ENCODE results near the gene SPDYE4. TPM values are rescaled to one million over a fixed set of nuclear protein-coding genes. Genes with fewer than 3 reads are reported as not detected.

SPDYE4 gene
- total and polyA plus RNA-seq, 2 donors from 2014 or later = not detected

DNA sequence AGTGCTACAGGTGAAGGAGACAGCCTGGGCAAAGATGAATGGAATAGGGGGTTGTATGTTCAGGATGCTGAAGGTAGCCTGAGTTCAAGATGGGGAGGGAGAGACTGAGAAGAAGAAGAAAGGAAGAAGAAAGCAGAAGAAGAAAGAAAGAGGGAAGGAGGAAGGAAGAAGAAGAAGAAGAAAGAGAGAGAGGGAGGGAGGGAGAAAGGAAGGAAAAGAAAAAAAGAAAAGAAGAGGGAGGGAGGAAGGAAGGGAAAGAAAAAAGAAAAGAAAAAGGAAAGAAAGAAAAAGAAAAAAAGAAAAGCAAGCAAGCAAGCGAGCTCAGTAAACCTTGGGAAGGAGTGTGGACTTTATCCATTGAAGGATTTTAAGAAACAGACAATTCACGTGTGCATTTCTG, 21.6 kb downstream of the SPDYE4 start:
- FAIRE-seq (no peak), DNase-seq (no peak)
- intact Hi-C loops (cut with DNase I) = no loop called here
- no peak overlapping the region for H3K27ac ChIP-seq (ENCODE audit: low read depth in 2 of 2, low read length in 2 of 2)
- H3K9me3 ChIP-seq (ENCODE audit: control insufficient read depth in 2 of 3, insufficient read depth in 1 of 3, low read length in 3 of 3) = no peaks in the 10 kb centered on the region
- H3K4me3 ChIP-seq (ENCODE audit: low read length in 3 of 3) = no peak overlapping the region
- H3K27me3 ChIP-seq (ENCODE audit: control insufficient read depth, insufficient read depth, low read length) = no peaks in the 10 kb centered on the region
- no peaks in the 10 kb centered on the region for H3K36me3 ChIP-seq (ENCODE audit: control insufficient read depth in 2 of 3, insufficient read depth in 3 of 3, low read length in 3 of 3)
- H3K4me1 ChIP-seq (ENCODE audit: control insufficient read depth in 2 of 3, insufficient read depth in 2 of 3, low read depth in 1 of 3, low read length in 3 of 3) = no peaks in the 10 kb centered on the region
- no peak overlapping the region for H3K9ac ChIP-seq (ENCODE audit: low read length in 3 of 3)
- TF ChIP-seq, protein P1, sequence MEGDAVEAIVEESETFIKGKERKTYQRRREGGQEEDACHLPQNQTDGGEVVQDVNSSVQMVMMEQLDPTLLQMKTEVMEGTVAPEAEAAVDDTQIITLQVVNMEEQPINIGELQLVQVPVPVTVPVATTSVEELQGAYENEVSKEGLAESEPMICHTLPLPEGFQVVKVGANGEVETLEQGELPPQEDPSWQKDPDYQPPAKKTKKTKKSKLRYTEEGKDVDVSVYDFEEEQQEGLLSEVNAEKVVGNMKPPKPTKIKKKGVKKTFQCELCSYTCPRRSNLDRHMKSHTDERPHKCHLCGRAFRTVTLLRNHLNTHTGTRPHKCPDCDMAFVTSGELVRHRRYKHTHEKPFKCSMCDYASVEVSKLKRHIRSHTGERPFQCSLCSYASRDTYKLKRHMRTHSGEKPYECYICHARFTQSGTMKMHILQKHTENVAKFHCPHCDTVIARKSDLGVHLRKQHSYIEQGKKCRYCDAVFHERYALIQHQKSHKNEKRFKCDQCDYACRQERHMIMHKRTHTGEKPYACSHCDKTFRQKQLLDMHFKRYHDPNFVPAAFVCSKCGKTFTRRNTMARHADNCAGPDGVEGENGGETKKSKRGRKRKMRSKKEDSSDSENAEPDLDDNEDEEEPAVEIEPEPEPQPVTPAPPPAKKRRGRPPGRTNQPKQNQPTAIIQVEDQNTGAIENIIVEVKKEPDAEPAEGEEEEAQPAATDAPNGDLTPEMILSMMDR (IDR thresholded peaks at IDR 0.05; ENCODE audit: borderline replicate concordance, extremely low read depth, insufficient read depth) = no peak

DNA sequence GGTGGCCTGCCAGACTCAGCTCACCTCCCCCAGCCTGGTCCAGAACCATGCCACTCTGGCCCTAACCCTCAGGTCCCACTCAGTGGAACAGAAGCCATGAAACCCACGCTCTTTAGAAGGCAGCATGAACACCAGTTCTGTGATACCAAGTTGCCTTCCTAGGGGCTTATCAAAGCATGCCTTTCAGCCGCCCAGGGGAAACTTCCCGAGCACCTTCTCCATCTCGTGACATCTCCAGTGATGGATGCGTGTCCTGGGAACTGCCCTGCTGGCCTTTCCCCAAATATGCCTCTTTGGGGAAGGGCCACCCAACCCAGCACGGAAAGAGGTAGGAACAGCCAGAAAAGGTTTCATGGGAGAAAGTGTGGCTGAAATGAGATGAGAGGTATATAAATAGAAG, 22.0 kb downstream of the SPDYE4 start:
- H3K27ac ChIP-seq (ENCODE audit: low read depth in 2 of 2, low read length in 2 of 2) = no peak overlapping the region
- DNase-seq = no peak
- H3K36me3 ChIP-seq (ENCODE audit: control insufficient read depth in 2 of 3, insufficient read depth in 3 of 3, low read length in 3 of 3) = no peaks in the 10 kb centered on the region
- no peak overlapping the region for H3K4me3 ChIP-seq (ENCODE audit: low read length in 3 of 3)
- no peak for FAIRE-seq
- TF ChIP-seq, protein P1 (IDR thresholded peaks at IDR 0.05; ENCODE audit: borderline replicate concordance, extremely low read depth, insufficient read depth) = no peak
- intact Hi-C loops (cut with DNase I) = no loop called here
- H3K9ac ChIP-seq (ENCODE audit: low read length in 3 of 3) = no peak overlapping the region
- no peaks in the 10 kb centered on the region for H3K9me3 ChIP-seq (ENCODE audit: control insufficient read depth in 2 of 3, insufficient read depth in 1 of 3, low read length in 3 of 3)
- H3K27me3 ChIP-seq (ENCODE audit: control insufficient read depth, insufficient read depth, low read length) = no peaks in the 10 kb centered on the region
- no peaks in the 10 kb centered on the region for H3K4me1 ChIP-seq (ENCODE audit: control insufficient read depth in 2 of 3, insufficient read depth in 2 of 3, low read depth in 1 of 3, low read length in 3 of 3)

DNA sequence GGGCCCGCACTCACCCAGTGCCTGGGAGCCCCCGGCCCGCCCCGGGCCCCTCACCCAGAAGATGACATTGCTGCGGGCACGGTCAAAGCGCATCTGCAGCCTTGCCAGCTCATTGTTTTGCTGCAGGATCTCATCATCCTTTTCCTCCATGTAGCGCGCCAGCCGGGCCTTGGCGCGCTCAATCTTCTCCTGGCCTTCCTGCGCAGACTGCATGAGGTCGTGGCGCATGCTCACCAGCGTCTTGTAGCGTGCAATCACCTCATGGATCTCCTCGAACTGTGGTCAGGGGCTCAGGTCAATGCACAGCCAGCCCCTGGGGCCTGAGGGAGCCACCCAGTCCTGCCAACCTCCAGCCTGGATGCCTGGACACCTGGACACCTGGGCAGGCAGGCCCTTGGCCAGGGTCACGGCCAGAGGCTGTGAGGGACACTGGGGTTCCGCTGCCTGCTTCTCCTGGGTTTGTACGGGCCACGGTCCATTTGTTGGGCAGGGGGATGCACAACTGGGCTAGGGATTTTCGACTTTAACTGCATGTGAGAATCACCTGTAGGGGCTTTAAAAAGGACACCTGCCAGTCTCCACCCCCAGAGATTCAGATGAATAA, 22.9 kb downstream of the SPDYE4 start:
- Histone ChIP-seq H3K9me3 (ENCODE audit: control insufficient read depth in 2 of 3, insufficient read depth in 1 of 3, low read length in 3 of 3) (no peaks in the 10 kb centered on the region), H3K4me3 (ENCODE audit: low read length in 3 of 3) (no peak overlapping the region), H3K27me3 (ENCODE audit: control insufficient read depth, insufficient read depth, low read length) (no peaks in the 10 kb centered on the region), H3K9ac (ENCODE audit: low read length in 3 of 3) (no peak overlapping the region), H3K36me3 (ENCODE audit: control insufficient read depth in 2 of 3, insufficient read depth in 3 of 3, low read length in 3 of 3) (no peaks in the 10 kb centered on the region), H3K27ac (ENCODE audit: low read depth in 2 of 2, low read length in 2 of 2) (no peak overlapping the region), H3K4me1 (ENCODE audit: control insufficient read depth in 2 of 3, insufficient read depth in 2 of 3, low read depth in 1 of 3, low read length in 3 of 3) (no peaks in the 10 kb centered on the region)
- DNase-seq = no peak
- TF ChIP-seq, protein P1 (IDR thresholded peaks at IDR 0.05; ENCODE audit: borderline replicate concordance, extremely low read depth, insufficient read depth) = no peak
- intact Hi-C loops (cut with DNase I) = no loop called here
- FAIRE-seq = no peak

DNA sequence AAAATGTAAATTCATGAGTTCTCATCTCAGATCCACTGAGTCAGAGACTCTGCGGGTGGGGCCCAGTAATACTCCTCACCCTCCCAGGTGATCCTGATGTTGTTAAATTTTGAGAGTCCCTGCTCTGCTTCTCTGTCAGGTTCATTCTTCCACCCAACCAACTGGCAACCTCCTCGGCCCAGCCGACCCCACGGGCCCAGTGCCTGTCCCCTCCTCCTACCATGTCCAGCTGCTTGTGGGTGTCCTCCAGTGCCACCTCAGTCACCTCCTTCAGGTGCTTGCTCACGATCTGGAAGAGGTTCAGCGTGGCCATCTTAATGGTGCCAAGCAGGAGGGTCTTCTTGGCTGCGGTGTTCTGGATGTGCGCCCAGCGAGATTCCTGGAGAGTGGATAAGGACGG, 23.5 kb downstream of the SPDYE4 start:
- intact Hi-C loops (cut with DNase I) = no loop called here
- Histone ChIP-seq H3K36me3 (ENCODE audit: control insufficient read depth in 2 of 3, insufficient read depth in 3 of 3, low read length in 3 of 3) (no peaks in the 10 kb centered on the region), H3K9me3 (ENCODE audit: control insufficient read depth in 2 of 3, insufficient read depth in 1 of 3, low read length in 3 of 3) (no peaks in the 10 kb centered on the region), H3K9ac (ENCODE audit: low read length in 3 of 3) (no peak overlapping the region), H3K27ac (ENCODE audit: low read depth in 2 of 2, low read length in 2 of 2) (no peak overlapping the region), H3K4me3 (ENCODE audit: low read length in 3 of 3) (no peak overlapping the region), H3K27me3 (ENCODE audit: control insufficient read depth, insufficient read depth, low read length) (no peaks in the 10 kb centered on the region), H3K4me1 (ENCODE audit: control insufficient read depth in 2 of 3, insufficient read depth in 2 of 3, low read depth in 1 of 3, low read length in 3 of 3) (no peaks in the 10 kb centered on the region)
- TF ChIP-seq, protein P1 (IDR thresholded peaks at IDR 0.05; ENCODE audit: borderline replicate concordance, extremely low read depth, insufficient read depth) = no peak
- DNase-seq = no peak
- no peak for FAIRE-seq

All from kidney (tissue), 14 donors.